Inflammatory macrophage treated with lipopolysaccharide for 4 hours (primary cell): ENCODE measurements around the gene TPD52L1.
"Not testable (repeated sequence)": the region's sequence is repeated elsewhere in the genome, so short reads cannot be mapped to it uniquely, and the experiment has no call there.

Experiments
- DNase-seq: peaks from one replicate; pipeline ENCODE4 v3.0.0-alpha.2; 2020

TPD52L1 gene

GRCh38 chr6:125144822-125145221, 8.8 kb upstream of the TPD52L1 start:
- no peak for DNase-seq

GRCh38 chr6:125149256-125150144, 4.1 kb upstream of the TPD52L1 start:
- DNase-seq: no peak

- no peak for DNase-seq
Observed at GRCh38 chr6:125151700-125152099, 1.9 kb upstream of the TPD52L1 start.

- DNase-seq: no peak
Observed at GRCh38 chr6:125154118-125154760, 666 bp downstream of the TPD52L1 start.

- DNase-seq: no peak
Observed at GRCh38 chr6:125154761-125155135, 1.2 kb downstream of the TPD52L1 start.

- no peak for DNase-seq
Observed at GRCh38 chr6:125155344-125155743, 1.8 kb downstream of the TPD52L1 start.

GRCh38 chr6:125156496-125156895, 2.9 kb downstream of the TPD52L1 start:
- no peak for DNase-seq

- DNase-seq: no peak
Observed at GRCh38 chr6:125157280-125157679, 3.7 kb downstream of the TPD52L1 start.

- DNase-seq: no peak
Observed at GRCh38 chr6:125157725-125158124, 4.2 kb downstream of the TPD52L1 start.

- not testable (repeated sequence) for DNase-seq
Observed at GRCh38 chr6:125163339-125163738, 9.8 kb downstream of the TPD52L1 start.

GRCh38 chr6:125163811-125164210, 10.2 kb downstream of the TPD52L1 start:
- no peak for DNase-seq

GRCh38 chr6:125164696-125165095, 11.1 kb downstream of the TPD52L1 start:
- no peak for DNase-seq

GRCh38 chr6:125165256-125165655, 11.7 kb downstream of the TPD52L1 start:
- DNase-seq: no peak

GRCh38 chr6:125165776-125166175, 12.2 kb downstream of the TPD52L1 start:
- no peak for DNase-seq

GRCh38 chr6:125166711-125167110, 13.1 kb downstream of the TPD52L1 start:
- DNase-seq: no peak

GRCh38 chr6:125167579-125167978, 14.0 kb downstream of the TPD52L1 start:
- DNase-seq: no peak

GRCh38 chr6:125169058-125169457, 15.5 kb downstream of the TPD52L1 start:
- DNase-seq: no peak

- peak; percentile 33 for DNase-seq
Observed at GRCh38 chr6:125169522-125169921, 15.9 kb downstream of the TPD52L1 start.

- no peak for DNase-seq
Observed at GRCh38 chr6:125170376-125170775, 16.8 kb downstream of the TPD52L1 start.

- peak; percentile 45 for DNase-seq
Observed at GRCh38 chr6:125173341-125174095, 19.9 kb downstream of the TPD52L1 start.

- no peak for DNase-seq
Observed at GRCh38 chr6:125174626-125175025, 21.1 kb downstream of the TPD52L1 start.

- DNase-seq: no peak
Observed at GRCh38 chr6:125175466-125176048, 22.0 kb downstream of the TPD52L1 start.
